DMS153 treated with DMSO at 0.1 percent for 48 hours (cell line): ENCODE measurements around the gene NXPH4.

Source experiments
- DNase-seq: peaks from one replicate; lab custom pipeline; 2025; ENCODE audit not compliant: unreplicated experiment; lab: John Stamatoyannopoulos, UW

Gene NXPH4

GRCh38 chr12:57203201-57203600 lies 13.4 kb upstream of the NXPH4 start:
- no peak for DNase-seq

- DNase-seq, result no peak
Observed at GRCh38 chr12:57203791-57204190, 12.8 kb upstream of the NXPH4 start.

- no peak for DNase-seq
Observed at GRCh38 chr12:57204454-57204853, 12.1 kb upstream of the NXPH4 start.

DNA sequence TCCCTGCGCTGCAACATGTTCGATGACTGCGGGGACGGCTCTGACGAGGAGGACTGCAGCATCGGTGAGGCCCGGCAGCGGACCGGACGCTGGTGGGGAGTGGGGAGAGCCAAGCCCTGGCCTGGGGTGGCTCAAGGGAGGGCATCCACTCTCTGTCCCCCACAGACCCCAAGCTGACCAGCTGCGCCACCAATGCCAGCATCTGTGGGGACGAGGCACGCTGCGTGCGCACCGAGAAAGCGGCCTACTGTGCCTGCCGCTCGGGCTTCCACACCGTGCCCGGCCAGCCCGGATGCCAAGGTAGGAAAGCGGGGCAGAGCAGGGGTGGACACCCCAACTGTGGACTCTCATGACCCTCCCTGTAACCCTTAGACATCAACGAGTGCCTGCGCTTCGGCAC lies 11.4 kb upstream of the NXPH4 start:
- DNase-seq, result no peak

DNA sequence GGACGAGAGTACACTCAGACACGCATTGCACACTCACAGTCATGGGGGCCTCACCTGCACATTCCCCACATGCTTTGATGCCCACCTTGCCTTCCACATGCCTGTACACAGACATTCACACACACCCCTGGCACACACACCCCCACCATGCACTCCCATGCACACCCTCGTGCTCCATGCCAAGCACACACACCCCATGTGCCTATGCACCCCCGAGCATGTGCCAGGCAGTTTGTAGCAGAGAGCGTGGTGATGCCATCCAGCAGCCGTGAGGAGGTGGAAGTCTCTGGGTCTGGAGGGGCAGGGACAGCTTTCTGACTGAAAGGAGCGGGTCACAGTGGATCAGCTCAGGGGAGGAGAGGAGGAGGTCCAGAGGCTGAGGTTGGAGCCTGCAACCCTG lies 10.7 kb upstream of the NXPH4 start:
- no peak for DNase-seq

GRCh38 chr12:57207731-57208630 lies 8.6 kb upstream of the NXPH4 start:
- DNase-seq, result no peak

- no peak for DNase-seq
Observed at GRCh38 chr12:57208631-57209282, 7.8 kb upstream of the NXPH4 start.

DNA sequence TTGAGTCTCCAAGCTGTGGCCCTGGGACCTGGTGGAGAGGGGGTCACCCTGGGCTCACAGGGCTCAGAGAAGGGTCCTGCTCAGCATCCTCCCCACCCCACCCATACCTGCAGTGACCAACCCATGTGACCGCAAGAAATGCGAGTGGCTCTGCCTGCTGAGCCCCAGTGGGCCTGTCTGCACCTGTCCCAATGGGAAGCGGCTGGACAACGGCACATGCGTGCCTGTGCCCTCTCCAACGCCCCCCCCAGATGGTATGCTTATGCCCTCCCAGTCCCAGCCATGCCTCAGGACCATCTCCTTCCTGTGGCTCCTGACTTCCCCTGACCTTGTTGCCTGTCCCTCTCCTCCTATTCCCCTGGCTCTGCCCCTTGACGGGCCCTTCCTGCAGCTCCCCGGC lies 6.7 kb upstream of the NXPH4 start:
- DNase-seq, result no peak

- no peak for DNase-seq
Observed at GRCh38 chr12:57210461-57210860, 6.1 kb upstream of the NXPH4 start.

DNA sequence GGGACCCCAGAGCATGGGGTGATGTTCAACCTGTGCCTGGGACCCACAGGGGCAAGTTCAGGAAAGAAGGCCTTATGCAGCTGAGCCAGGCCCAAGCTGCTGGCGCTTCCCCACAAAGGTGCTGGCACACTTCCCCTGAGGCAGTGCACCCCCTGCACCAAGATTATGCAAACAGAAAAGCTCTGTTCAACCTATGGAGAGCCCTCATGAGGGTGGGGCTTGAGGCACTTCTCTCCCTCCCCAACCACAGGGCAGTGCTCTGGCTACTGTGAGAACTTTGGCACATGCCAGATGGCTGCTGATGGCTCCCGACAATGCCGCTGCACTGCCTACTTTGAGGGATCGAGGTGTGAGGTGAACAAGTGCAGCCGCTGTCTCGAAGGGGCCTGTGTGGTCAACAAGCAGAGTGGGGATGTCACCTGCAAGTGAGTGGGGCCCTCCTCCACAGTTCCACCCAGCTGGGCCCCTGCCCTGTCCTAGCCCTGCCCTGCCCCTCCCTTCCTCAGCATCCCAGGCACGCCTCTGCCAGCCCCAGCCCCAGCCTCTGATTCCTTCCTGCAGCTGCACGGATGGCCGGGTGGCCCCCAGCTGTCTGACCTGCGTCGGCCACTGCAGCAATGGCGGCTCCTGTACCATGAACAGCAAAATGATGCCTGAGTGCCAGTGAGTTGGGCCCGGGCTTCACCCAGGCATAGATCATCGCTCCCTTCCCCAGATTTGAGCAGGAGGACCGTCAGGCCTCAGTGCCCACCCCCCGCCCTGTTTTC lies 5.5 kb upstream of the NXPH4 start:
- no peak for DNase-seq

- no peak for DNase-seq
Observed at GRCh38 chr12:57211791-57212700, 4.5 kb upstream of the NXPH4 start.

- DNase-seq, result no peak
Observed at GRCh38 chr12:57212701-57213057, 3.9 kb upstream of the NXPH4 start.

GRCh38 chr12:57213058-57213715 lies 3.4 kb upstream of the NXPH4 start:
- DNase-seq, result peak; percentile 72

- no peak for DNase-seq
Observed at GRCh38 chr12:57213763-57214397, 2.7 kb upstream of the NXPH4 start.

DNA sequence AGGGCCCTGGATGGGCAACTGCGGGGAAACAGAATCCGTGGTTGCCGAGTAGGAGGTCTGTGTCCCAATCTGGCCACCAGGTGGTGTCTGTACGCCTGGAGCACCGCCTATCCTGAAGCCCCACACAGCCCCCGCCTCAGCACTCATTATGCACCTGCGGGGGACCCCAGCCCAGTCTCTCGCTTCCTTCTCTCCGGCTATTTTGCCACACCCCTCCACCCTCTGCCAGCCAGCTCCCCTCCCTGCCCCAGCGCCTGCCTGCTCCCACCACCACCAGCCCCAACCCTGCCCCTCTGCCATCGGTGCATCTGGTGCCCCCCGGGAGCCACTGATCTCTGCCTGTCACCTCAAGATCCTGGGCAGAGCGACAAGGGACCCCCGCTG lies 2.2 kb upstream of the NXPH4 start:
- DNase-seq, result peak; percentile 74

DNA sequence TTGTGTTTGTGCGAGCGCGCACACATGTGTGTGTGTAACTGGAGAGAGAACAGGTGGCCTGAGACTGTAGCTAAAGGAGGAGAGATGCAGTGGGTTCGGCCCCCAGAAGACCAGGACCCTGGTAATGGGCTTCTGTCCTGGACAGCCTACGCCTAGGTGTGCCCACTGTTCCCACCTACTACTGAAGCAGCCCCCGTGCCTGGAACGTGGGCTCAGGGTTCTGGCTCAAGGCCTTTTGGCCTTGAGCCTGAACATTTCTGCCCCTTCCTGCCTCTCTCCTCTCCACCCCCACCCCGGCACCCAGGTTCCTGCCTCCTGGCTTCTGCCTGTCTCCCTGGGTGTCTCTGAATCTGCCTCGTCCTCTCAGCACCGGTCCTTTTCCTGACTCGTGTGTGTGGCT lies 1.5 kb upstream of the NXPH4 start:
- no peak for DNase-seq

- no peak for DNase-seq
Observed at GRCh38 chr12:57215668-57216013, 953 bp upstream of the NXPH4 start.

GRCh38 chr12:57216921-57217879 lies 606 bp downstream of the NXPH4 start:
- DNase-seq, result no peak
